Panc1 (cell line): ENCODE results near the gene NFKBIZ. TPM values are rescaled to one million over a fixed set of nuclear protein-coding genes. Genes with fewer than 3 reads are reported as not detected.

Source experiments
- ATAC-seq: fragments of 200-7000 bp; cut with Tn5 transposase; 2 replicates; pipeline ENCODE4 v1.9.1; 2020; ENCODE audit warnings: mild to moderate bottlenecking, moderate library complexity
- BruUV-seq: library from RNA; stranded (reverse); fragments of 400-500 nt; replicated peaks from 2 replicates; lab custom pipeline; 2021; lab: Mats Ljungman, UMichigan
- CTCF ChIA-PET: fragments of 300-600 bp; sonication (Branson Sonifier 250); formaldehyde crosslinking; loops from one replicate; lab custom pipeline; 2022; ENCODE audit warnings: antibody characterized with exemption; lab: Charles Lee
- POLR2A ChIA-PET: fragments of 300-600 bp; sonication (Branson Sonifier 250); formaldehyde crosslinking; loops from one replicate; lab custom pipeline; 2022; ENCODE audit warnings: antibody characterized with exemption; lab: Charles Lee
- DNase-seq: peaks from one replicate; pipeline ENCODE4 v3.0.0-alpha.2; 2010; ENCODE audit warnings: low read depth, low spot score
- H3K27ac ChIP-seq: 2 replicates; pipeline ENCODE4 v1.5.1; 2011; ENCODE audit warnings: mild to moderate bottlenecking, low read length, inconsistent platforms
- H3K27me3 ChIP-seq: fragments of 200-500 bp; sonication (Bioruptor generic); 2 replicates; pipeline ENCODE4 v1.6.0; 2014; ENCODE audit warnings: low read length, inconsistent platforms; ENCODE audit not compliant: control insufficient read depth, insufficient read depth
- H3K36me3 ChIP-seq: fragments of 200-500 bp; sonication (Bioruptor generic); 2 replicates; pipeline ENCODE4 v1.5.1; 2014; ENCODE audit warnings: inconsistent platforms, mild to moderate bottlenecking, low read length, moderate library complexity; ENCODE audit not compliant: control insufficient read depth, insufficient read depth
- H3K4me1 ChIP-seq: 2 replicates; pipeline ENCODE4 v1.5.1; 2011; ENCODE audit warnings: inconsistent platforms, mild to moderate bottlenecking, low read length, moderate library complexity; ENCODE audit not compliant: control insufficient read depth, insufficient read depth
- H3K4me3 ChIP-seq, 2 experiments: 2 replicates each; pipeline ENCODE4 v1.5.1; 2011 to 2012; ENCODE audit warnings: low read depth in 2 of 2, low read length in 2 of 2, mild to moderate bottlenecking in 2 of 2, inconsistent platforms in 1 of 2, moderate library complexity in 1 of 2
- H3K9me3 ChIP-seq: fragments of 200-500 bp; sonication (Bioruptor generic); 2 replicates; pipeline ENCODE4 v1.5.1; 2014; ENCODE audit warnings: low read depth, mild to moderate bottlenecking, inconsistent platforms, low read length, moderate library complexity; ENCODE audit not compliant: control insufficient read depth, insufficient read depth
- POLR2AphosphoS5 ChIP-seq: IDR thresholded peaks from 2 replicates; pipeline ENCODE4 v1.6.1; 2012; ENCODE audit warnings: mild to moderate bottlenecking, low read depth, low read length, moderate library complexity
- REST ChIP-seq, 2 experiments: IDR thresholded peaks; 2 replicates each; pipeline ENCODE4 v1.6.1; 2011 to 2012; ENCODE audit warnings: low read depth in 2 of 2, control low read depth in 1 of 2, low read length in 1 of 2, mild to moderate bottlenecking in 1 of 2, moderate library complexity in 1 of 2; ENCODE audit not compliant: insufficient read depth in 1 of 2
- SIN3A ChIP-seq: IDR thresholded peaks from 2 replicates; pipeline ENCODE4 v1.6.1; 2012; ENCODE audit warnings: low read depth, mild to moderate bottlenecking, low read length, moderate library complexity, borderline replicate concordance; ENCODE audit not compliant: insufficient read depth
- TCF7L2 ChIP-seq: IDR thresholded peaks from 2 replicates; pipeline ENCODE4 v1.6.1; 2011; ENCODE audit warnings: mild to moderate bottlenecking, low read depth, low read length, inconsistent platforms
- in situ Hi-C: cut with HindIII; loops from 2 replicates; pipeline ENCODE4 v1.10.0; 2016; ENCODE audit warnings: low sequenced_read_pairs, low pct_unique_long_range_greater_than_20kb
- intact Hi-C: fragments of 100-400 bp; cut with micrococcal nuclease; formaldehyde crosslinking; loops from one replicate; pipeline ENCODE4 v1.10.0; 2022; ENCODE audit not compliant: unreplicated experiment
- total RNA-seq: library from RNA; stranded (reverse); gene quantifications from one replicate; pipeline ENCODE4 v1.2.1, GENCODE V29; 2021; ENCODE audit not compliant: unreplicated experiment
- TF ChIP-seq, protein P1 (sequence below): fragments of 450-650 bp; IDR thresholded peaks from 2 replicates; pipeline ENCODE4 v1.5.1; 2017; ENCODE audit warnings: mild to moderate bottlenecking

The NFKBIZ gene
- total RNA-seq, 1 experiment from 2014 or later: 17.4 TPM

DNA sequence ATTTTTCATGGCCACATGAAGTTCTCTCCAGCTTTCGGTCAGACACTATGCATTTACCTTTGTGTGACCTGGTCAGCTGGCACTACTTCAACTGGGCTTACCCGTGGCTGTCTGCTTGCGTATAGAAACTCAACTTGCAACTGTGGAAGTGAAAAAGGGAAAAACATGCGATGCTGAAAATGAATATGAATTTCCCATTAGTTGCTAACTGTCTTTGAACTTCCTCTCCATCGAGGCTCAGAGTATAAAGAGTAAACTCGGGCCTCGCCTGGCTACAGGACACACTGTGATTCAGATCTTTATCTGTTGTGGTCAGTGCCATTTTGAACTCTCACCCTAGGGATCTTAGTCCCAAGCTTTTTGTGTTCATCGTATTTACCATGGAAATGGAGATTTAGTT lies 26.8 kb downstream of the NFKBIZ start:
- BruUV-seq: no TSS peak
- Histone ChIP-seq H3K27ac (no peak overlapping the region), H3K36me3 (no peaks in the 10 kb centered on the region), H3K4me3 (no peak overlapping the region), H3K9me3 (no peaks in the 10 kb centered on the region), H3K4me1 (no peaks in the 10 kb centered on the region), H3K27me3 (no peaks in the 10 kb centered on the region)
- DNase-seq (no peak), ATAC-seq (no peak)
- in situ Hi-C loops (no loop called here), intact Hi-C loops (no loop called here)
- CTCF ChIA-PET: interaction anchor here (0.5 kb wide), 1 partner anchor 50 kb away, joined by 3 read pairs; no protein-coding TSS in a partner anchor
- POLR2A ChIA-PET: no interaction called here
- TF ChIP-seq SIN3A (no peak), TCF7L2 (no peak), REST (IDR thresholded peaks at IDR 0.05; ENCODE audit: insufficient read depth in 1 of 2, low read depth in 2 of 2, low read length in 1 of 2) (no peak), POLR2AphosphoS5 (no peak)
- TF ChIP-seq, protein P1, sequence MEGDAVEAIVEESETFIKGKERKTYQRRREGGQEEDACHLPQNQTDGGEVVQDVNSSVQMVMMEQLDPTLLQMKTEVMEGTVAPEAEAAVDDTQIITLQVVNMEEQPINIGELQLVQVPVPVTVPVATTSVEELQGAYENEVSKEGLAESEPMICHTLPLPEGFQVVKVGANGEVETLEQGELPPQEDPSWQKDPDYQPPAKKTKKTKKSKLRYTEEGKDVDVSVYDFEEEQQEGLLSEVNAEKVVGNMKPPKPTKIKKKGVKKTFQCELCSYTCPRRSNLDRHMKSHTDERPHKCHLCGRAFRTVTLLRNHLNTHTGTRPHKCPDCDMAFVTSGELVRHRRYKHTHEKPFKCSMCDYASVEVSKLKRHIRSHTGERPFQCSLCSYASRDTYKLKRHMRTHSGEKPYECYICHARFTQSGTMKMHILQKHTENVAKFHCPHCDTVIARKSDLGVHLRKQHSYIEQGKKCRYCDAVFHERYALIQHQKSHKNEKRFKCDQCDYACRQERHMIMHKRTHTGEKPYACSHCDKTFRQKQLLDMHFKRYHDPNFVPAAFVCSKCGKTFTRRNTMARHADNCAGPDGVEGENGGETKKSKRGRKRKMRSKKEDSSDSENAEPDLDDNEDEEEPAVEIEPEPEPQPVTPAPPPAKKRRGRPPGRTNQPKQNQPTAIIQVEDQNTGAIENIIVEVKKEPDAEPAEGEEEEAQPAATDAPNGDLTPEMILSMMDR: no peak

GRCh38 chr3:101878589-101878988 lies 29.3 kb downstream of the NFKBIZ start:
- intact Hi-C loops: no loop called here
- POLR2A ChIA-PET: no interaction called here
- Histone ChIP-seq H3K27ac (no peak overlapping the region), H3K4me1 (no peaks in the 10 kb centered on the region), H3K4me3 (no peak overlapping the region), H3K36me3 (no peaks in the 10 kb centered on the region), H3K27me3 (no peaks in the 10 kb centered on the region), H3K9me3 (no peaks in the 10 kb centered on the region)
- in situ Hi-C loops: no loop called here
- CTCF ChIA-PET: no interaction called here
- TF ChIP-seq SIN3A (no peak), POLR2AphosphoS5 (no peak), TCF7L2 (no peak), REST (IDR thresholded peaks at IDR 0.05; ENCODE audit: insufficient read depth in 1 of 2, low read depth in 2 of 2, low read length in 1 of 2) (no peak)
- TF ChIP-seq, protein P1: no peak
- no peak for ATAC-seq
- no peak for DNase-seq
- BruUV-seq: no TSS peak
